Trophoblast cell (in vitro differentiated cells and primary cell): ENCODE data around the gene FAM118B.

Experiments
- DNase-seq, 2 donors: peaks; one replicate each; pipeline ENCODE4 v3.0.0-alpha.2; 2016
- H2AFZ ChIP-seq: 2 replicates; pipeline ENCODE4 v1.6.1; 2013; ENCODE audit warnings: low read length, moderate library complexity, mild to moderate bottlenecking; ENCODE audit not compliant: insufficient read depth, poor library complexity
- H2AK5ac ChIP-seq: 2 replicates; pipeline ENCODE4 v1.6.1; 2013; ENCODE audit warnings: mild to moderate bottlenecking, low read length
- H2BK120ac ChIP-seq: 2 replicates; pipeline ENCODE4 v1.6.1; 2013; ENCODE audit warnings: low read length, mild to moderate bottlenecking, moderate library complexity; ENCODE audit not compliant: insufficient read depth, poor library complexity
- H2BK12ac ChIP-seq: 2 replicates; pipeline ENCODE4 v1.6.1; 2013; ENCODE audit warnings: mild to moderate bottlenecking, low read length, moderate library complexity
- H2BK5ac ChIP-seq: 2 replicates; pipeline ENCODE4 v1.6.1; 2013; ENCODE audit warnings: low read length, low read depth, moderate library complexity, mild to moderate bottlenecking; ENCODE audit not compliant: poor library complexity
- H3K14ac ChIP-seq: 2 replicates; pipeline ENCODE4 v1.6.1; 2013; ENCODE audit warnings: mild to moderate bottlenecking, low read length
- H3K18ac ChIP-seq: 2 replicates; pipeline ENCODE4 v1.6.1; 2013; ENCODE audit warnings: mild to moderate bottlenecking, low read length
- H3K23ac ChIP-seq: 2 replicates; pipeline ENCODE4 v1.6.1; 2013; ENCODE audit warnings: low read length
- H3K27ac ChIP-seq: 2 replicates; pipeline ENCODE4 v1.5.1; 2013; ENCODE audit warnings: low read depth, mild to moderate bottlenecking, inconsistent platforms, low read length, moderate library complexity
- H3K27me3 ChIP-seq: 2 replicates; pipeline ENCODE4 v1.6.1; 2013; ENCODE audit warnings: inconsistent platforms, mild to moderate bottlenecking, low read length, moderate library complexity; ENCODE audit not compliant: insufficient read depth
- H3K36me3 ChIP-seq, 2 experiments: 1 replicate in 1 of 2; 2 replicates in 1 of 2; pipeline ENCODE4 v1.6.1; 2013; ENCODE audit warnings: low read length in 2 of 2, mild to moderate bottlenecking in 2 of 2, moderate library complexity in 1 of 2; ENCODE audit not compliant: insufficient read depth in 2 of 2, control insufficient read depth in 1 of 2
- H3K4ac ChIP-seq: 2 replicates; pipeline ENCODE4 v1.6.1; 2013; ENCODE audit warnings: low read depth, mild to moderate bottlenecking, low read length, moderate library complexity
- H3K4me1 ChIP-seq, 2 experiments: 1 replicate in 1 of 2; 2 replicates in 1 of 2; pipeline ENCODE4 v1.6.1; 2013; ENCODE audit warnings: low read length in 2 of 2, mild to moderate bottlenecking in 2 of 2, moderate library complexity in 1 of 2; ENCODE audit not compliant: insufficient read depth in 2 of 2, control insufficient read depth in 1 of 2
- H3K4me2 ChIP-seq: 2 replicates; pipeline ENCODE4 v1.6.1; 2013; ENCODE audit warnings: inconsistent platforms, mild to moderate bottlenecking, low read length, moderate library complexity
- H3K4me3 ChIP-seq: 2 replicates; pipeline ENCODE4 v1.5.1; 2013; ENCODE audit warnings: mild to moderate bottlenecking, low read depth, low read length, inconsistent platforms
- H3K79me1 ChIP-seq: one replicate; pipeline ENCODE4 v1.6.1; 2013; ENCODE audit warnings: low read length
- H3K79me2 ChIP-seq: 2 replicates; pipeline ENCODE4 v1.6.1; 2013; ENCODE audit warnings: low read length, mild to moderate bottlenecking; ENCODE audit not compliant: control insufficient read depth, insufficient read depth, poor library complexity
- H3K9ac ChIP-seq: 2 replicates; pipeline ENCODE4 v1.6.1; 2013; ENCODE audit warnings: mild to moderate bottlenecking, low read length
- H3K9me3 ChIP-seq: 2 replicates; pipeline ENCODE4 v1.6.1; 2013; ENCODE audit warnings: low read depth, mild to moderate bottlenecking, control low read depth, inconsistent platforms, low read length; ENCODE audit not compliant: insufficient read depth
- H4K12ac ChIP-seq: 2 replicates; pipeline ENCODE4 v1.6.1; 2013; ENCODE audit warnings: low read depth, mild to moderate bottlenecking, low read length, moderate library complexity
- H4K8ac ChIP-seq: 2 replicates; pipeline ENCODE4 v1.6.1; 2013; ENCODE audit warnings: low read depth, mild to moderate bottlenecking, low read length, moderate library complexity
- H4K91ac ChIP-seq: one replicate; pipeline ENCODE4 v1.6.1; 2013; ENCODE audit warnings: low read depth, mild to moderate bottlenecking, low read length, moderate library complexity
- WGBS: extraction: QIAGEN DNeasy Blood & Tissue Kit; methylation state at CpG from one replicate; pipeline ENCODE4 v1.1.7; 2013; ENCODE audit warnings: missing lambda C conversion rate; ENCODE audit not compliant: insufficient read length, insufficient coverage; ENCODE audit errors: extremely low coverage; 5-methylcytosine and 5-hydroxymethylcytosine counted together

The FAM118B gene

GRCh38 chr11:126277322-126277721 is 65.7 kb downstream of the FAM118B start:
- Histone ChIP-seq H3K9me3 (no peaks in the 10 kb centered on the region), H3K18ac (no peak overlapping the region), H3K79me2 (no peaks in the 10 kb centered on the region), H3K36me3 (peaks cover 41 to 50% of the 10 kb centered on the region in 2 experiments), H4K91ac (peak overlapping the region; percentile 13), H3K4ac (no peak overlapping the region), H3K14ac (no peak overlapping the region), H3K27ac (no peak overlapping the region), H3K4me2 (no peak overlapping the region), H2BK120ac (no peak overlapping the region), H3K27me3 (no peaks in the 10 kb centered on the region), H3K9ac (no peak overlapping the region), H2BK5ac (no peak overlapping the region), H4K8ac (no peak overlapping the region), H3K23ac (no peak overlapping the region), H2AFZ (no peak overlapping the region), H3K4me3 (no peak overlapping the region), H3K79me1 (no peaks in the 10 kb centered on the region), H2AK5ac (no peak overlapping the region), H4K12ac (no peak overlapping the region), H2BK12ac (no peak overlapping the region), H3K4me1 (peaks cover 2 to 10% of the 10 kb centered on the region in 2 experiments)
- no peak for DNase-seq
- WGBS: no CpG with 5 or more reads among the region's 11 CpGs

- no peaks in the 10 kb centered on the region for H3K27me3 ChIP-seq
- no CpG with 5 or more reads among the region's 4 CpGs for WGBS
Observed at GRCh38 chr11:126277780-126278179, 66.2 kb downstream of the FAM118B start.

GRCh38 chr11:126279191-126279590 is 67.6 kb downstream of the FAM118B start:
- H4K91ac ChIP-seq: no peak overlapping the region
- H4K8ac ChIP-seq: no peak overlapping the region
- H3K27ac ChIP-seq: no peak overlapping the region
- no peaks in the 10 kb centered on the region for H3K27me3 ChIP-seq
- no peak overlapping the region for H3K9ac ChIP-seq
- H2AFZ ChIP-seq: no peak overlapping the region
- H3K79me1 ChIP-seq: peaks cover 8% of the 10 kb centered on the region
- no peak overlapping the region for H3K18ac ChIP-seq
- no peak overlapping the region for H3K14ac ChIP-seq
- peaks cover 30 to 32% of the 10 kb centered on the region in 2 experiments for H3K36me3 ChIP-seq
- H3K4me1 ChIP-seq: peaks cover 6 to 17% of the 10 kb centered on the region in 2 experiments
- H3K4me2 ChIP-seq: no peak overlapping the region
- no peak overlapping the region for H2BK5ac ChIP-seq
- H3K23ac ChIP-seq: no peak overlapping the region
- no peak overlapping the region for H3K4me3 ChIP-seq
- no peak for DNase-seq
- no peak overlapping the region for H3K4ac ChIP-seq
- H2AK5ac ChIP-seq: no peak overlapping the region
- no CpG with 5 or more reads among the region's 8 CpGs for WGBS
- H2BK120ac ChIP-seq: no peak overlapping the region
- H3K9me3 ChIP-seq: no peaks in the 10 kb centered on the region
- H3K79me2 ChIP-seq: peaks cover 6% of the 10 kb centered on the region
- no peak overlapping the region for H2BK12ac ChIP-seq
- H4K12ac ChIP-seq: no peak overlapping the region

More at GRCh38 chr11:126277780-126278179, 66.2 kb downstream of the FAM118B start:
- Histone ChIP-seq H3K4me3 (no peak overlapping the region), H4K12ac (no peak overlapping the region), H3K79me2 (no peaks in the 10 kb centered on the region), H4K8ac (no peak overlapping the region), H2BK120ac (no peak overlapping the region), H3K14ac (no peak overlapping the region), H3K4ac (no peak overlapping the region), H2BK5ac (no peak overlapping the region), H3K18ac (no peak overlapping the region), H2AK5ac (no peak overlapping the region), H2AFZ (no peak overlapping the region), H3K9me3 (no peaks in the 10 kb centered on the region), H3K4me2 (no peak overlapping the region), H3K23ac (no peak overlapping the region), H3K9ac (no peak overlapping the region), H3K27ac (no peak overlapping the region), H4K91ac (no peak overlapping the region), H2BK12ac (no peak overlapping the region), H3K36me3 (peaks cover 39 to 45% of the 10 kb centered on the region in 2 experiments), H3K79me1 (peaks cover 2% of the 10 kb centered on the region), H3K4me1 (peaks cover 2 to 11% of the 10 kb centered on the region in 2 experiments)
- DNase-seq: no peak

- H3K23ac ChIP-seq: no peak overlapping the region
- no peak overlapping the region for H3K4me2 ChIP-seq
- no peak overlapping the region for H4K91ac ChIP-seq
- H3K14ac ChIP-seq: no peak overlapping the region
- H2BK120ac ChIP-seq: no peak overlapping the region
- no peak overlapping the region for H2BK5ac ChIP-seq
- H4K8ac ChIP-seq: no peak overlapping the region
- no peak overlapping the region for H2BK12ac ChIP-seq
- H3K4ac ChIP-seq: no peak overlapping the region
- H3K79me1 ChIP-seq: peaks cover 8% of the 10 kb centered on the region
- no peak overlapping the region for H3K4me3 ChIP-seq
- H2AFZ ChIP-seq: no peak overlapping the region
- peaks cover 6 to 17% of the 10 kb centered on the region in 2 experiments for H3K4me1 ChIP-seq
- H3K79me2 ChIP-seq: peaks cover 6% of the 10 kb centered on the region
- H3K9ac ChIP-seq: no peak overlapping the region
- no peaks in the 10 kb centered on the region for H3K9me3 ChIP-seq
- no peak overlapping the region for H4K12ac ChIP-seq
- no peak overlapping the region for H3K18ac ChIP-seq
- WGBS: no CpG with 5 or more reads among the region's 5 CpGs
- no peak overlapping the region for H2AK5ac ChIP-seq
- DNase-seq: no peak
- no peaks in the 10 kb centered on the region for H3K27me3 ChIP-seq
- peaks cover 18 to 20% of the 10 kb centered on the region in 2 experiments for H3K36me3 ChIP-seq
- no peak overlapping the region for H3K27ac ChIP-seq
Observed at GRCh38 chr11:126280595-126280994, 69.0 kb downstream of the FAM118B start.
